HepG2 (cell line): Measurements from ENCODE around the gene DLX1. TPM values are rescaled to one million over a fixed set of nuclear protein-coding genes. Genes with fewer than 3 reads are reported as not detected.

ENCODE experiments used
- BORCS8-MEF2B ChIP-seq: sonication (generic); formaldehyde crosslinking; IDR thresholded peaks from 2 replicates; pipeline ENCODE4 v1.8.0; 2022; ENCODE audit warnings: mild to moderate bottlenecking, missing genetic modification reagents
- DDIT3 ChIP-seq: sonication (generic); formaldehyde crosslinking; IDR thresholded peaks from 2 replicates; pipeline ENCODE4 v1.4.0; 2020; ENCODE audit warnings: mild to moderate bottlenecking, missing genetic modification reagents
- DNMT1 ChIP-seq: sonication (generic); formaldehyde crosslinking; IDR thresholded peaks from 2 replicates; pipeline ENCODE4 v1.5.1; 2020; ENCODE audit warnings: mild to moderate bottlenecking, missing genetic modification reagents
- ESRRA ChIP-seq: sonication (generic); formaldehyde crosslinking; IDR thresholded peaks from 2 replicates; pipeline ENCODE4 v1.5.1; 2020; ENCODE audit warnings: mild to moderate bottlenecking, low read depth, missing genetic modification reagents
- FOXM1 ChIP-seq: sonication (generic); formaldehyde crosslinking; IDR thresholded peaks from 2 replicates; pipeline ENCODE4 v1.5.0; 2020; ENCODE audit warnings: missing genetic modification reagents
- HNRNPL ChIP-seq: fragments of 200-400 bp; formaldehyde crosslinking; IDR thresholded peaks from 2 replicates; pipeline ENCODE4 v1.6.1; 2017; ENCODE audit warnings: mild to moderate bottlenecking, low read depth, low read length
- MAX ChIP-seq: IDR thresholded peaks from 2 replicates; pipeline ENCODE4 v1.6.1; 2012; ENCODE audit warnings: inconsistent platforms
- POLR2AphosphoS2 ChIP-seq: IDR thresholded peaks from 2 replicates; pipeline ENCODE4 v1.6.1; 2011; ENCODE audit warnings: low read depth, low read length, improper control_type of control experiment
- PTBP1 ChIP-seq: fragments of 200-400 bp; formaldehyde crosslinking; IDR thresholded peaks from 2 replicates; pipeline ENCODE4 v1.6.1; 2018; ENCODE audit warnings: low read length, low read depth; ENCODE audit not compliant: poor library complexity, severe bottlenecking
- RFXAP ChIP-seq: sonication (generic); formaldehyde crosslinking; IDR thresholded peaks from 2 replicates; pipeline ENCODE4 v1.4.0; 2020; ENCODE audit warnings: missing genetic modification reagents, borderline replicate concordance
- RXRB ChIP-seq: IDR thresholded peaks from 2 replicates; pipeline ENCODE4 v1.6.1; 2016; ENCODE audit warnings: borderline replicate concordance, missing genetic modification reagents, missing compliant biosample characterization
- TARDBP ChIP-seq: sonication (generic); formaldehyde crosslinking; IDR thresholded peaks from 2 replicates; pipeline ENCODE4 v1.8.0; 2022; ENCODE audit warnings: mild to moderate bottlenecking, missing genetic modification reagents
- TMF1 ChIP-seq: sonication (generic); formaldehyde crosslinking; IDR thresholded peaks from 2 replicates; pipeline ENCODE4 v1.8.1; 2022; ENCODE audit warnings: low read depth, missing genetic modification reagents
- YEATS4 ChIP-seq: sonication (generic); formaldehyde crosslinking; IDR thresholded peaks from 2 replicates; pipeline ENCODE4 v1.4.0; 2020; ENCODE audit warnings: missing genetic modification reagents, borderline replicate concordance
- ZBTB14 ChIP-seq: sonication (generic); formaldehyde crosslinking; IDR thresholded peaks from 2 replicates; pipeline ENCODE4 v1.4.0; 2020; ENCODE audit warnings: missing genetic modification reagents
- ZFP90 ChIP-seq: sonication (generic); formaldehyde crosslinking; IDR thresholded peaks from 2 replicates; pipeline ENCODE4 v1.8.0; 2022; ENCODE audit warnings: missing genetic modification reagents, mild to moderate bottlenecking, inconsistent platforms, borderline replicate concordance
- ZFP91 ChIP-seq: sonication (generic); formaldehyde crosslinking; IDR thresholded peaks from 2 replicates; pipeline ENCODE4 v1.9.0; 2022; ENCODE audit warnings: missing genetic modification reagents, mild to moderate bottlenecking, borderline replicate concordance
- ZNF350 ChIP-seq: sonication (generic); formaldehyde crosslinking; IDR thresholded peaks from 2 replicates; pipeline ENCODE4 v1.4.0; 2020; ENCODE audit warnings: mild to moderate bottlenecking, low read depth, missing genetic modification reagents, borderline replicate concordance
- ZNF44 ChIP-seq: sonication (generic); formaldehyde crosslinking; IDR thresholded peaks from 2 replicates; pipeline ENCODE4 v1.5.1; 2020; ENCODE audit warnings: mild to moderate bottlenecking, missing genetic modification reagents
- ZNF503 ChIP-seq: sonication (generic); formaldehyde crosslinking; IDR thresholded peaks from 2 replicates; pipeline ENCODE4 v1.4.0; 2020; ENCODE audit warnings: missing genetic modification reagents
- ZUFSP ChIP-seq: sonication (generic); formaldehyde crosslinking; IDR thresholded peaks from 2 replicates; pipeline ENCODE4 v1.9.0; 2021; ENCODE audit warnings: missing genetic modification reagents, mild to moderate bottlenecking, borderline replicate concordance
- polyA plus RNA-seq, 8 experiments: library from polyadenylated mRNA; depleted of rRNA in 3 of 8; stranded (reverse) in 7 of 8; unstranded in 1 of 8; fragments of >200 nt; fragmentation: Illumina TruSeq in 4 of 8; extraction: Trizol in 4 of 8; gene quantifications; 2 replicates each; pipeline versions ENCODE4 v1.2.1 to v1.2.3, GENCODE V29; 2011 to 2016; ENCODE audit warnings: low read depth in 4 of 8, missing spikeins in 1 of 8, mixed read lengths in 1 of 8; ENCODE audit not compliant: insufficient read depth in 1 of 8
- total RNA-seq, 5 experiments: library from RNA; depleted of rRNA; stranded (reverse); fragments of >200 nt; fragmentation: Illumina TruSeq; extraction: Trizol; gene quantifications; 2 replicates each; pipeline ENCODE4 v1.2.3, GENCODE V29; 2016; ENCODE audit warnings: low read depth in 1 of 5

DLX1 gene
- total and polyA plus RNA-seq, 2 of the 13 experiments (the other 11 are each of a cell fraction or from before 2014, with no cell fraction given) = 0.18 to 0.86 TPM

- TF ChIP-seq POLR2AphosphoS2 (no peak), RXRB (CRISPR knock-in tag) (peak; percentile 51), ESRRA (CRISPR knock-in tag) (0 out of 2 replicates have a peak, but pooled peaks have one; percentile 23), DNMT1 (0 out of 2 replicates have a peak, but pooled peaks have one; percentile 71), BORCS8-MEF2B (CRISPR knock-in tag) (no peak; the same call in 1 of the 2 replicates), TARDBP (no peak), ZNF350 (CRISPR knock-in tag) (peak; percentile 64; the same call in 1 of the 2 replicates), ZFP90 (peak; percentile 67; the same call in 1 of the 2 replicates), DDIT3 (no peak), ZUFSP (CRISPR knock-in tag) (no peak), FOXM1 (CRISPR knock-in tag) (no peak), ZNF44 (0 out of 2 replicates have a peak, but pooled peaks have one; percentile 31), YEATS4 (CRISPR knock-in tag) (0 out of 2 replicates have a peak, but pooled peaks have one; percentile 10), ZNF503 (CRISPR knock-in tag) (0 out of 2 replicates have a peak, but pooled peaks have one; percentile 29), ZFP91 (CRISPR knock-in tag) (peak; percentile 79), MAX (0 out of 2 replicates have a peak, but pooled peaks have one; percentile 13), ZBTB14 (CRISPR knock-in tag) (0 out of 2 replicates have a peak, but pooled peaks have one; percentile 19), HNRNPL (peak; percentile 68; the same call in 1 of the 2 replicates), RFXAP (CRISPR knock-in tag) (0 out of 2 replicates have a peak, but pooled peaks have one; percentile 40), TMF1 (CRISPR knock-in tag) (no peak), PTBP1 (peak; percentile 33)
These were observed 21.0 kb downstream of the DLX1 start (continued) for GRCh38 chr2:172106108-172106961.
